Measurements from ENCODE around the gene TRIM66. TPM values are rescaled to one million over a fixed set of nuclear protein-coding genes. Genes with fewer than 3 reads are reported as not detected.

TRIM66 gene
- total RNA-seq, 1 donor from 2014 or later = 10.5 TPM

DNA sequence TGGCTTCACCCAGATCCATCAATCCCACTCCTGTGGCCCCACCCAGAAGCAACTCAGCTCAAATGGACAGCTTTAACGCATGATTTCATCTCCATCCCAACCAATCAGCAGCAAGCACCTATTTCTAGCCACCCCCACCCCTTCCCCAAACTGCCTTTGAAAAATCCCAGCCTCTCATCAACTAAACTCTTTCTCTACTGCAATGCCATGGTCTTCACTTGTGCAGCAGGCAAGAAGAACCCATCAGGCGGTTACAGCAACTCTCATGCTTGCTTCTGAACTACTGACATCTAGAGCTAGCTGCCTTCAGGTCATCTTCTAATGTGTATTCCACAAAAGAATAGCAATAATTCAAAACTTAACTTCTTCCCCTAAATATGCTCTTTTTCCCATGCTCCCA, 46.3 kb downstream of the TRIM66 start:
- H3K4me3 ChIP-seq (ENCODE audit: low read depth, low read length) = no peak overlapping the region
- no peak for DNase-seq (ENCODE audit: low read depth)
- TF ChIP-seq CTCF (conservative IDR thresholded peaks at IDR 0.05; ENCODE audit: low read depth, low read length) = no peak

- no peak for TF ChIP-seq CTCF (conservative IDR thresholded peaks at IDR 0.05; ENCODE audit: low read depth, low read length)
- DNase-seq (ENCODE audit: low read depth) = no peak
- H3K4me3 ChIP-seq (ENCODE audit: low read depth, low read length) = no peak overlapping the region
Measured at GRCh38 chr11:8634498-8634897, 48.0 kb downstream of the TRIM66 start.

DNA sequence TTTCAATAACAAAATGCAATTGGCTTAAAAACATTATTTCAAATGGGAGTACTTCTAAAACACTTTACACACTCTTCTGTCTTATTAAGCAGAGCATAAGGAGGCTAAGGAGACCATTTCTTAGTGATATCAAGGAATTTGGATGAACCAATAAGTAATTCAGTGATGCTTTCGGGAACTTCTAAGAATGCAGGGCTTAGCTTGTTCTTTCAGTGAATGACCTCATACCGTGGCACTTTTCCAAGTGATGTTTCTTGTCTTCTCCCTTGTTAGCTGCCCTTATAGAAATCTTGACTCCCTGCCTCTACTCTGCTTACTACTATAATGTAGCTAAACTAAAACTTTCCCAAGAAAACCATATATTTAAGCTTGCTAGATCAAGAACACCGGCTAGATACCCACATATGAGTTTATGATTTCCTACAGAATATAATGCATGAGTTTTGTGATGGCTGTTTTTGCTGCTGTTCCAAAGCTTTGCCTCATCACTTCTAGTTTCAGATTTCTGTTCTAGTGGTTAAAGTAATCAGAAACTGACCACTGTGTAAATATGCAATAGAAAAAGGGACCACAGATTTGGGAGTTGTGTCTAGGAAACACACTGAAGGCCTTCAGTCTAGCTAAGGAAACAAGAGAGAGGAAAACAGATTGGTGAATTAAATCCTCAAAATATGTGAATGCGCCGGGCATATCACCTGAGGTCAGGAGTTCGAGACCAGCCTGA, 50.9 kb downstream of the TRIM66 start:
- H3K4me3 ChIP-seq (ENCODE audit: low read depth, low read length) = no peak overlapping the region
- TF ChIP-seq CTCF (conservative IDR thresholded peaks at IDR 0.05; ENCODE audit: low read depth, low read length) = no peak
- DNase-seq (ENCODE audit: low read depth) = no peak

GRCh38 chr11:8624698-8625097, 57.8 kb downstream of the TRIM66 start:
- TF ChIP-seq CTCF (conservative IDR thresholded peaks at IDR 0.05; ENCODE audit: low read depth, low read length) = no peak
- no peak for DNase-seq (ENCODE audit: low read depth)
- no peak overlapping the region for H3K4me3 ChIP-seq (ENCODE audit: low read depth, low read length)

- H3K4me3 ChIP-seq (ENCODE audit: low read depth, low read length) = no peak overlapping the region
- no peak for TF ChIP-seq CTCF (conservative IDR thresholded peaks at IDR 0.05; ENCODE audit: low read depth, low read length)
- no peak for DNase-seq (ENCODE audit: low read depth)
Measured at GRCh38 chr11:8621147-8621546, 61.3 kb downstream of the TRIM66 start.

DNA sequence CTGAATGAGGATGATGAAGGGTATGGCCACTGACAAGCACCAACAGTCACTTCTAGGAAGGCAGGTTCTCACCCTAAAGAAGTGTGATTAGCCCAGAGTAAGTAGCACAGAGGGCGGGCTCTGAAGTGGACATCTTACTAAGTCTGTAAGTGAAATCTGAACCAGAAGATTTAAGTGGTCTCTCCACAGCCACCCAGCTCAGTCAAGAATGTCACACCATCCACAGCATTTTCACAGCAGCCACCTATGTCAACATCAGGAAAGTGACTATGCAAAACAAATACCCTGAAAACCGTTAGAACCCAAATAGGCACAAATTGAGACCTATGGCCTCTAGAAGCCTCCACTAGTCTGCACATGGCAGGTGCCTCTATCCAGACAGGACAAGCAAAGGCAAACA, 65.4 kb downstream of the TRIM66 start:
- no peak for TF ChIP-seq CTCF (conservative IDR thresholded peaks at IDR 0.05; ENCODE audit: low read depth, low read length)
- H3K4me3 ChIP-seq (ENCODE audit: low read depth, low read length) = no peak overlapping the region
- DNase-seq (ENCODE audit: low read depth) = no peak
